MG63 (cell line): Measurements from ENCODE around the gene PRR36. TPM values are rescaled to one million over a fixed set of nuclear protein-coding genes. Genes with fewer than 3 reads are reported as not detected.
"Not testable (repeated sequence)": the region's sequence is repeated elsewhere in the genome, so short reads cannot be mapped to it uniquely, and the experiment has no call there.

ENCODE experiments used
- DNase-seq: peaks from one replicate; pipeline ENCODE4 v3.0.0-alpha.2; 2020
- H3K27me3 ChIP-seq: fragments of 250-450 bp; sonication (Bioruptor Pico); 2 replicates; pipeline ENCODE4 v1.5.1; 2020; ENCODE audit warnings: mild to moderate bottlenecking, moderate library complexity
- H3K36me3 ChIP-seq: fragments of 250-450 bp; sonication (Bioruptor Pico); 2 replicates; pipeline ENCODE4 v1.5.1; 2020; ENCODE audit warnings: mild to moderate bottlenecking, moderate library complexity
- H3K4me3 ChIP-seq: fragments of 250-450 bp; sonication (Bioruptor Pico); 2 replicates; pipeline ENCODE4 v1.5.1; 2020; ENCODE audit warnings: mild to moderate bottlenecking, moderate library complexity
- H3K9me3 ChIP-seq: fragments of 250-450 bp; sonication (Bioruptor Pico); 2 replicates; pipeline ENCODE4 v1.5.1; 2020; ENCODE audit warnings: mild to moderate bottlenecking, moderate library complexity
- total RNA-seq: library from RNA; depleted of rRNA; stranded (reverse); fragments of >200 nt; shearing (Covaris generic); gene quantifications from 2 replicates; pipeline ENCODE4 v1.2.3, GENCODE V29; 2014; ENCODE audit warnings: low replicate concordance; rRNA removed

The PRR36 gene
- total RNA-seq, result not detected in 2 replicates

GRCh38 chr19:7874076-7874896, at the start of gene PRR36:
TSS of gene PRR36 (minus strand) at chr19:7874390. CDS start at chr19:7873689, 701 bp downstream.
- Histone ChIP-seq H3K27me3 (peaks cover 24% of the 10 kb centered on the region), H3K36me3 (no peaks in the 10 kb centered on the region), H3K4me3 (peak within 1 kb of the TSS; percentile 27), H3K9me3 (no peaks in the 10 kb centered on the region)
- DNase-seq, result peak; percentile 43

- Histone ChIP-seq H3K4me3 (no peak overlapping the region), H3K27me3 (0 out of 2 replicates have a peak, but pooled peaks cover under 1% of the 10 kb centered on the region), H3K36me3 (peaks cover 40% of the 10 kb centered on the region), H3K9me3 (no peaks in the 10 kb centered on the region)
- no peak for DNase-seq
Observed at GRCh38 chr19:7923295-7924191, 49.4 kb upstream of the PRR36 start.

- Histone ChIP-seq H3K36me3 (peaks cover 33% of the 10 kb centered on the region), H3K4me3 (no peak overlapping the region), H3K27me3 (0 out of 2 replicates have a peak, but pooled peaks cover 3% of the 10 kb centered on the region), H3K9me3 (no peaks in the 10 kb centered on the region)
- DNase-seq, result no peak
Observed at GRCh38 chr19:7922836-7923195, 48.6 kb upstream of the PRR36 start.

- Histone ChIP-seq H3K4me3 (no peak overlapping the region), H3K36me3 (peaks cover 27% of the 10 kb centered on the region), H3K9me3 (no peaks in the 10 kb centered on the region), H3K27me3 (peaks cover 6% of the 10 kb centered on the region)
- no peak for DNase-seq
Observed at GRCh38 chr19:7921967-7922835, 48.0 kb upstream of the PRR36 start.

- DNase-seq, result no peak
- no peaks in the 10 kb centered on the region for H3K9me3 ChIP-seq
- H3K36me3 ChIP-seq, result peaks cover 19% of the 10 kb centered on the region
- peaks cover 12% of the 10 kb centered on the region for H3K27me3 ChIP-seq
- H3K4me3 ChIP-seq, result peak overlapping the region; percentile 58
Observed at GRCh38 chr19:7921302-7921966, 47.2 kb upstream of the PRR36 start.

GRCh38 chr19:7920519-7921301, 46.5 kb upstream of the PRR36 start:
- peaks cover 18% of the 10 kb centered on the region for H3K36me3 ChIP-seq
- DNase-seq, result peak; percentile 99
- H3K27me3 ChIP-seq, result peaks cover 19% of the 10 kb centered on the region
- no peaks in the 10 kb centered on the region for H3K9me3 ChIP-seq
- peak overlapping the region; percentile 86 for H3K4me3 ChIP-seq

GRCh38 chr19:7919610-7920518, 45.7 kb upstream of the PRR36 start, which contains the start of gene SNAPC2:
TSS of gene SNAPC2 (plus strand) at chr19:7920338. CDS start at chr19:7920367, 29 bp downstream.
- peaks cover 27% of the 10 kb centered on the region for H3K27me3 ChIP-seq
- H3K36me3 ChIP-seq, result peaks cover 18% of the 10 kb centered on the region
- DNase-seq, result peak; percentile 99
- H3K9me3 ChIP-seq, result no peaks in the 10 kb centered on the region
- H3K4me3 ChIP-seq, result peak within 1 kb of the TSS; percentile 86

GRCh38 chr19:7918615-7919421, 44.6 kb upstream of the PRR36 start:
- Histone ChIP-seq H3K36me3 (peaks cover 18% of the 10 kb centered on the region), H3K27me3 (peaks cover 32% of the 10 kb centered on the region), H3K4me3 (no peak overlapping the region; the same call in 1 of the 2 replicates), H3K9me3 (no peaks in the 10 kb centered on the region)
- no peak for DNase-seq

GRCh38 chr19:7918062-7918614, 43.9 kb upstream of the PRR36 start:
- Histone ChIP-seq H3K27me3 (peaks cover 32% of the 10 kb centered on the region), H3K36me3 (peaks cover 17% of the 10 kb centered on the region)
- not testable (repeated sequence) for H3K9me3 ChIP-seq, DNase-seq, H3K4me3 ChIP-seq

- Histone ChIP-seq H3K4me3 (no peak overlapping the region), H3K9me3 (no peaks in the 10 kb centered on the region), H3K27me3 (peaks cover 32% of the 10 kb centered on the region), H3K36me3 (peaks cover 14% of the 10 kb centered on the region)
- no peak for DNase-seq
Observed at GRCh38 chr19:7917267-7918061, 43.3 kb upstream of the PRR36 start.

GRCh38 chr19:7916955-7917266, 42.7 kb upstream of the PRR36 start:
- no peak overlapping the region for H3K4me3 ChIP-seq
- H3K9me3 ChIP-seq, result no peaks in the 10 kb centered on the region
- H3K36me3 ChIP-seq, result peaks cover 12% of the 10 kb centered on the region
- no peak for DNase-seq
- peaks cover 32% of the 10 kb centered on the region for H3K27me3 ChIP-seq

- peak; percentile 47 for DNase-seq
- Histone ChIP-seq H3K27me3 (peaks cover 32% of the 10 kb centered on the region), H3K36me3 (peaks cover 13% of the 10 kb centered on the region), H3K4me3 (peak overlapping the region; percentile 19; the same call in 1 of the 2 replicates), H3K9me3 (no peaks in the 10 kb centered on the region)
Observed at GRCh38 chr19:7916103-7916954, 42.1 kb upstream of the PRR36 start.
